SK-N-SH (cell line): ENCODE results near the gene GCNT2.
"Not testable (repeated sequence)": the region's sequence is repeated elsewhere in the genome, so short reads cannot be mapped to it uniquely, and the experiment has no call there.

Experiments
- CTCF ChIP-seq: fragments of 200-600 bp; sonication (generic); IDR thresholded peaks from 2 replicates; pipeline ENCODE4 v1.6.1; 2017; ENCODE audit warnings: antibody characterized with exemption, mild to moderate bottlenecking, moderate library complexity
- EP300 ChIP-seq, 2 experiments: IDR thresholded peaks; 2 replicates each; pipeline versions ENCODE4 v1.4.0 to v1.6.1; 2012; ENCODE audit warnings: borderline replicate concordance in 1 of 2, low read depth in 1 of 2, low read length in 1 of 2
- FOSL2 ChIP-seq: IDR thresholded peaks from 2 replicates; pipeline ENCODE4 v1.4.0; 2012; ENCODE audit warnings: low read depth, mild to moderate bottlenecking, moderate library complexity, borderline replicate concordance
- GABPA ChIP-seq: IDR thresholded peaks from 2 replicates; pipeline ENCODE4 v1.4.0; 2012; ENCODE audit warnings: low read depth, mild to moderate bottlenecking
- GATA2 ChIP-seq: sonication (generic); formaldehyde crosslinking; IDR thresholded peaks from 2 replicates; pipeline ENCODE4 v1.5.0; 2020; ENCODE audit warnings: mild to moderate bottlenecking, missing genetic modification reagents
- MAX ChIP-seq: IDR thresholded peaks from 2 replicates; pipeline ENCODE4 v1.4.0; 2012; ENCODE audit warnings: low read depth
- MXI1 ChIP-seq: IDR thresholded peaks from 2 replicates; pipeline ENCODE4 v1.6.1; 2012; ENCODE audit warnings: mild to moderate bottlenecking, low read depth, low read length, improper control_type of control experiment
- POLR2AphosphoS5 ChIP-seq: IDR thresholded peaks from 2 replicates; pipeline ENCODE4 v1.6.1; 2012; ENCODE audit warnings: low read depth, low read length
- REST ChIP-seq: IDR thresholded peaks from 2 replicates; pipeline ENCODE4 v1.6.1; 2012; ENCODE audit warnings: mild to moderate bottlenecking, low read depth, low read length, moderate library complexity
- RFX5 ChIP-seq: IDR thresholded peaks from 2 replicates; pipeline ENCODE4 v1.6.1; 2012; ENCODE audit warnings: mild to moderate bottlenecking, improper control_type of control experiment, low read length
- RXRA ChIP-seq: IDR thresholded peaks from 2 replicates; pipeline ENCODE4 v1.4.0; 2012; ENCODE audit warnings: low read depth, mild to moderate bottlenecking, borderline replicate concordance
- TAF1 ChIP-seq: IDR thresholded peaks from 2 replicates; pipeline ENCODE4 v1.6.1; 2012; ENCODE audit warnings: low read depth, mild to moderate bottlenecking, low read length, moderate library complexity, borderline replicate concordance
- YY1 ChIP-seq: IDR thresholded peaks from 2 replicates; pipeline ENCODE4 v1.4.0; 2012; ENCODE audit warnings: low read depth, mild to moderate bottlenecking
- ZBTB33 ChIP-seq: IDR thresholded peaks from 2 replicates; pipeline ENCODE4 v1.4.0; 2012; ENCODE audit warnings: low read depth, borderline replicate concordance

- not testable (repeated sequence) for TF ChIP-seq CTCF; EP300 (IDR thresholded peaks at IDR 0.05; ENCODE audit: borderline replicate concordance in 1 of 2, low read depth in 1 of 2, low read length in 1 of 2); MXI1; YY1; RXRA; POLR2AphosphoS5; TAF1; REST; MAX; FOSL2; RFX5; ZBTB33; GABPA; GATA2 (CRISPR knock-in tag)
These were observed 79.5 kb downstream of the GCNT2 start for GRCh38 chr6:10600681-10601080.
